HepG2 (cell line): ENCODE measurements around the gene CELA2B. TPM values are rescaled to one million over a fixed set of nuclear protein-coding genes. Genes with fewer than 3 reads are reported as not detected.

Experiments used
- HNRNPK ChIP-seq: fragments of 200-400 bp; formaldehyde crosslinking; IDR thresholded peaks from 2 replicates; pipeline ENCODE4 v1.6.1; 2018; ENCODE audit warnings: low read length, low read depth, moderate library complexity, mild to moderate bottlenecking; ENCODE audit not compliant: poor library complexity, severe bottlenecking
- HNRNPL ChIP-seq: fragments of 200-400 bp; formaldehyde crosslinking; IDR thresholded peaks from 2 replicates; pipeline ENCODE4 v1.6.1; 2017; ENCODE audit warnings: mild to moderate bottlenecking, low read depth, low read length
- MTERF4 ChIP-seq: sonication (generic); formaldehyde crosslinking; IDR thresholded peaks from 2 replicates; pipeline ENCODE4 v1.8.0; 2023; ENCODE audit warnings: mild to moderate bottlenecking, missing genetic modification reagents
- NFATC3 ChIP-seq: sonication (generic); formaldehyde crosslinking; IDR thresholded peaks from 2 replicates; pipeline ENCODE4 v1.5.1; 2020; ENCODE audit warnings: mild to moderate bottlenecking, missing genetic modification reagents
- PHF21A ChIP-seq: sonication (generic); formaldehyde crosslinking; IDR thresholded peaks from 2 replicates; pipeline ENCODE4 v1.5.0; 2020; ENCODE audit warnings: mild to moderate bottlenecking, missing genetic modification reagents
- SNAPC2 ChIP-seq: sonication (generic); formaldehyde crosslinking; IDR thresholded peaks from 2 replicates; pipeline ENCODE4 v1.8.1; 2022; ENCODE audit warnings: mild to moderate bottlenecking, missing genetic modification reagents
- SP2 ChIP-seq: sonication (generic); formaldehyde crosslinking; IDR thresholded peaks from 2 replicates; pipeline ENCODE4 v1.5.1; 2020; ENCODE audit warnings: mild to moderate bottlenecking, missing genetic modification reagents
- TFDP2 ChIP-seq: sonication (generic); formaldehyde crosslinking; IDR thresholded peaks from 2 replicates; pipeline ENCODE4 v1.4.0; 2020; ENCODE audit warnings: missing genetic modification reagents
- ZBTB21 ChIP-seq: sonication (generic); formaldehyde crosslinking; IDR thresholded peaks from 2 replicates; pipeline ENCODE4 v1.4.0; 2020; ENCODE audit warnings: missing genetic modification reagents
- ZBTB25 ChIP-seq: IDR thresholded peaks from 2 replicates; pipeline ENCODE4 v1.6.1; 2018; ENCODE audit warnings: missing genetic modification reagents
- ZNF318 ChIP-seq: sonication (generic); formaldehyde crosslinking; IDR thresholded peaks from 2 replicates; pipeline ENCODE4 v1.4.0; 2020; ENCODE audit warnings: mild to moderate bottlenecking, missing genetic modification reagents
- ZNF430 ChIP-seq: sonication (generic); formaldehyde crosslinking; IDR thresholded peaks from 2 replicates; pipeline ENCODE4 v1.9.0; 2021; ENCODE audit warnings: mild to moderate bottlenecking, missing genetic modification reagents
- ZNF670 ChIP-seq: sonication (generic); formaldehyde crosslinking; IDR thresholded peaks from 2 replicates; pipeline ENCODE4 v1.8.0; 2022; ENCODE audit warnings: mild to moderate bottlenecking, missing genetic modification reagents, borderline replicate concordance
- ZNF780A ChIP-seq: sonication (generic); formaldehyde crosslinking; IDR thresholded peaks from 2 replicates; pipeline ENCODE4 v1.8.0; 2022; ENCODE audit warnings: mild to moderate bottlenecking, missing genetic modification reagents, moderate library complexity
- ZSCAN25 ChIP-seq: sonication (generic); formaldehyde crosslinking; IDR thresholded peaks from 2 replicates; pipeline ENCODE4 v1.8.0; 2022; ENCODE audit warnings: mild to moderate bottlenecking, missing genetic modification reagents
- polyA plus RNA-seq, 8 experiments: library from polyadenylated mRNA; depleted of rRNA in 3 of 8; stranded (reverse) in 7 of 8; unstranded in 1 of 8; fragments of >200 nt; fragmentation: Illumina TruSeq in 4 of 8; extraction: Trizol in 4 of 8; gene quantifications; 2 replicates each; pipeline versions ENCODE4 v1.2.1 to v1.2.3, GENCODE V29; 2011 to 2016; ENCODE audit warnings: low read depth in 4 of 8, missing spikeins in 1 of 8, mixed read lengths in 1 of 8; ENCODE audit not compliant: insufficient read depth in 1 of 8
- total RNA-seq, 5 experiments: library from RNA; depleted of rRNA; stranded (reverse); fragments of >200 nt; fragmentation: Illumina TruSeq; extraction: Trizol; gene quantifications; 2 replicates each; pipeline ENCODE4 v1.2.3, GENCODE V29; 2016; ENCODE audit warnings: low read depth in 1 of 5

The CELA2B gene
- total and polyA plus RNA-seq, 2 of the 13 experiments (the other 11 are each of a cell fraction or from before 2014, with no cell fraction given), result not detected

GRCh38 chr1:15526490-15527339 lies 50.8 kb downstream of the CELA2B start, which contains the start of gene DNAJC16 (continued):
- TF ChIP-seq SP2 (no peak), ZNF318 (CRISPR knock-in tag) (0 out of 2 replicates have a peak, but pooled peaks have one; percentile 32), PHF21A (CRISPR knock-in tag) (peak; percentile 83), ZBTB21 (CRISPR knock-in tag) (peak; percentile 56; the same call in 1 of the 2 replicates), NFATC3 (CRISPR knock-in tag) (peak; percentile 44; the same call in 1 of the 2 replicates), ZBTB25 (CRISPR knock-in tag) (peak; percentile 98), SNAPC2 (peak; percentile 44; the same call in 1 of the 2 replicates), ZSCAN25 (peak; percentile 84), ZNF670 (peak; percentile 70), MTERF4 (CRISPR knock-in tag) (peak; percentile 74; the same call in 1 of the 2 replicates), TFDP2 (CRISPR knock-in tag) (peak; percentile 71), HNRNPL (0 out of 2 replicates have a peak, but pooled peaks have one; percentile 53), HNRNPK (no peak), ZNF430 (no peak), ZNF780A (CRISPR knock-in tag) (no peak)
